ENCODE results near the gene AK5. TPM values are rescaled to one million over a fixed set of nuclear protein-coding genes. Genes with fewer than 3 reads are reported as not detected.

The AK5 gene
- total RNA-seq, 2 donors from 2014 or later = 3.1 to 20.8 TPM

GRCh38 chr1:77543822-77544448, 262.1 kb downstream of the AK5 start:
- no peak for DNase-seq (ENCODE audit: low spot score)
- no peaks in the 10 kb centered on the region for H3K4me1 ChIP-seq (replicated peaks)
- intact Hi-C loops (cut with DNase I) = no loop called here
- WGBS = 80% methylated on average over 4 of the region's 4 CpGs
- H3K27ac ChIP-seq = no peak overlapping the region
- no peaks in the 10 kb centered on the region for H3K9me3 ChIP-seq
- H3K27me3 ChIP-seq (replicated peaks; ENCODE audit: insufficient read depth) = no peaks in the 10 kb centered on the region
- TF ChIP-seq, protein P1, sequence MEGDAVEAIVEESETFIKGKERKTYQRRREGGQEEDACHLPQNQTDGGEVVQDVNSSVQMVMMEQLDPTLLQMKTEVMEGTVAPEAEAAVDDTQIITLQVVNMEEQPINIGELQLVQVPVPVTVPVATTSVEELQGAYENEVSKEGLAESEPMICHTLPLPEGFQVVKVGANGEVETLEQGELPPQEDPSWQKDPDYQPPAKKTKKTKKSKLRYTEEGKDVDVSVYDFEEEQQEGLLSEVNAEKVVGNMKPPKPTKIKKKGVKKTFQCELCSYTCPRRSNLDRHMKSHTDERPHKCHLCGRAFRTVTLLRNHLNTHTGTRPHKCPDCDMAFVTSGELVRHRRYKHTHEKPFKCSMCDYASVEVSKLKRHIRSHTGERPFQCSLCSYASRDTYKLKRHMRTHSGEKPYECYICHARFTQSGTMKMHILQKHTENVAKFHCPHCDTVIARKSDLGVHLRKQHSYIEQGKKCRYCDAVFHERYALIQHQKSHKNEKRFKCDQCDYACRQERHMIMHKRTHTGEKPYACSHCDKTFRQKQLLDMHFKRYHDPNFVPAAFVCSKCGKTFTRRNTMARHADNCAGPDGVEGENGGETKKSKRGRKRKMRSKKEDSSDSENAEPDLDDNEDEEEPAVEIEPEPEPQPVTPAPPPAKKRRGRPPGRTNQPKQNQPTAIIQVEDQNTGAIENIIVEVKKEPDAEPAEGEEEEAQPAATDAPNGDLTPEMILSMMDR (IDR thresholded peaks at IDR 0.05) = no peak
- TF ChIP-seq POLR2AphosphoS5 (IDR thresholded peaks at IDR 0.05) = no peak
- TF ChIP-seq POLR2A (IDR thresholded peaks at IDR 0.05) = no peak
- no peak overlapping the region for H3K4me3 ChIP-seq
- no peaks in the 10 kb centered on the region for H3K36me3 ChIP-seq

- Histone ChIP-seq H3K27me3 (replicated peaks; ENCODE audit: insufficient read depth) (no peaks in the 10 kb centered on the region), H3K36me3 (no peaks in the 10 kb centered on the region), H3K4me1 (replicated peaks) (no peaks in the 10 kb centered on the region), H3K9me3 (no peaks in the 10 kb centered on the region), H3K27ac (no peak overlapping the region), H3K4me3 (no peak overlapping the region)
- intact Hi-C loops (cut with DNase I) = no loop called here
- DNase-seq (ENCODE audit: low spot score) = no peak
- TF ChIP-seq POLR2A (IDR thresholded peaks at IDR 0.05) (no peak), POLR2AphosphoS5 (IDR thresholded peaks at IDR 0.05) (no peak)
- TF ChIP-seq, protein P1 (IDR thresholded peaks at IDR 0.05) = no peak
- 92% methylated on average over 8 of the region's 8 CpGs for WGBS
Measured at GRCh38 chr1:77544845-77545244, 263.0 kb downstream of the AK5 start.

DNA sequence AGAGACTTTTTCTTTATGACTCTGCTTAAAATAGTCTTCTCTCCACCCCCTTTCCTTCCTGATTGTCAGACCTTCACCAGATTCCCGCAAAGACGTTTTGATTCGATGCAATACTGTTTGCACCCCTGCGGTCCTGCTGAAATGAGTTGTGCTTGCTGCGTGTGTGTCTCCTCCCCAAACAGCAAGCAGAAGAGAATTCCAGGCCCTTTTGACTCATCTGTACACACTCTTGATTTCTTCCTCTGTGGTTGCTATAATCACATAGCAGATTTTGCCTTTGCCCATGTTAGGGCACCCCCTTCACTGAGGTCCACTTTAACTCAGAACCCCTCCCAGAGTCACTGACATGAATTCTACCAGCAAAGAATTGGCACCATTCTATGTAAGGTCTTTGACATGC, 264.2 kb downstream of the AK5 start:
- intact Hi-C loops (cut with DNase I) = no loop called here
- no peak for DNase-seq (ENCODE audit: low spot score)
- 71% methylated on average over 5 of the region's 5 CpGs for WGBS
- no peaks in the 10 kb centered on the region for H3K4me1 ChIP-seq (replicated peaks)
- no peaks in the 10 kb centered on the region for H3K36me3 ChIP-seq
- H3K4me3 ChIP-seq = no peak overlapping the region
- TF ChIP-seq POLR2AphosphoS5 (IDR thresholded peaks at IDR 0.05) (no peak), POLR2A (IDR thresholded peaks at IDR 0.05) (no peak)
- TF ChIP-seq, protein P1 (IDR thresholded peaks at IDR 0.05) = no peak
- no peak overlapping the region for H3K27ac ChIP-seq
- no peaks in the 10 kb centered on the region for H3K27me3 ChIP-seq (replicated peaks; ENCODE audit: insufficient read depth)
- H3K9me3 ChIP-seq = no peaks in the 10 kb centered on the region

DNA sequence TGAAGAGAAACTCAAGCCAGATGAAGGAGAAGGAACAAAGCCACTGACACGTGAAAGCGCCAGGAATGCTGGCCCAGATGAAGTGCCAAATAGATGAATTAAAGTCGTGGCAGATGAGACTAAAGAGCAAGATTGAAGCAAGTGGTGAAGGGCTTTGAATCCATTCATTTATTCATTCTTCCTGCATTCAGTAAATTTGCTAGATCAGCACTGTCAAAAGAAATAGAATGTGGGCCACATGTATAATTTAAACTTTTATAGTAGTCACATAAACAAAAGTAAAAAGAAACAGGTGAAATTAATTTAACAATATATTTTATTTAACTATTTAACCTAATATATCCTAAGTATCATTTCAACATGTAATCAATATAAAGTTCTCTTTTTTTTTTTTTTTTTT, 265.1 kb downstream of the AK5 start:
- H3K36me3 ChIP-seq = no peaks in the 10 kb centered on the region
- H3K4me3 ChIP-seq = no peak overlapping the region
- H3K27ac ChIP-seq = no peak overlapping the region
- no peaks in the 10 kb centered on the region for H3K9me3 ChIP-seq
- TF ChIP-seq POLR2AphosphoS5 (IDR thresholded peaks at IDR 0.05) (no peak), POLR2A (IDR thresholded peaks at IDR 0.05) (no peak)
- TF ChIP-seq, protein P1 (IDR thresholded peaks at IDR 0.05) = no peak
- WGBS = 86% methylated on average over 3 of the region's 3 CpGs
- no peaks in the 10 kb centered on the region for H3K27me3 ChIP-seq (replicated peaks; ENCODE audit: insufficient read depth)
- H3K4me1 ChIP-seq (replicated peaks) = no peaks in the 10 kb centered on the region
- no peak for DNase-seq (ENCODE audit: low spot score)
- intact Hi-C loops (cut with DNase I) = no loop called here

- no peaks in the 10 kb centered on the region for H3K27me3 ChIP-seq (replicated peaks; ENCODE audit: insufficient read depth)
- H3K27ac ChIP-seq = no peak overlapping the region
- H3K4me3 ChIP-seq = no peak overlapping the region
- no peaks in the 10 kb centered on the region for H3K4me1 ChIP-seq (replicated peaks)
- intact Hi-C loops (cut with DNase I) = no loop called here
- no peaks in the 10 kb centered on the region for H3K9me3 ChIP-seq
- TF ChIP-seq, protein P1 (IDR thresholded peaks at IDR 0.05) = no peak
- TF ChIP-seq POLR2AphosphoS5 (IDR thresholded peaks at IDR 0.05) = no peak
- no peak for TF ChIP-seq POLR2A (IDR thresholded peaks at IDR 0.05)
- WGBS = 69% methylated on average over 3 of the region's 3 CpGs
- DNase-seq (ENCODE audit: low spot score) = no peak
- no peaks in the 10 kb centered on the region for H3K36me3 ChIP-seq
Measured at GRCh38 chr1:77548285-77548684, 266.5 kb downstream of the AK5 start.

All from prostate gland (tissue), 2 donors.